ENCODE results near the gene CD46.

The CD46 gene

DNA sequence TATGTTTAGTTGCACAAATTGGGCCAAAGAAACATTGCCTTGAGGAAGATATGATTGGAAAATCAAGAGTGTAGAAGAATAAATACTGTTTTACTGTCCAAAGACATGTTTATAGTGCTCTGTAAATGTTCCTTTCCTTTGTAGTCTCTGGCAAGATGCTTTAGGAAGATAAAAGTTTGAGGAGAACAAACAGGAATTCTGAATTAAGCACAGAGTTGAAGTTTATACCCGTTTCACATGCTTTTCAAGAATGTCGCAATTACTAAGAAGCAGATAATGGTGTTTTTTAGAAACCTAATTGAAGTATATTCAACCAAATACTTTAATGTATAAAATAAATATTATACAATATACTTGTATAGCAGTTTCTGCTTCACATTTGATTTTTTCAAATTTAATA is 43.0 kb downstream of the CD46 start:
- H3K4me3 ChIP-seq (ENCODE audit: low read length in 2 of 2): no peak overlapping the region
- peaks cover 0 to 12% of the 10 kb centered on the region in 2 donors for H3K4me1 ChIP-seq (ENCODE audit: control insufficient read depth in 2 of 2, insufficient read depth in 2 of 2, low read length in 2 of 2)
- H3K27ac ChIP-seq (ENCODE audit: low read depth in 2 of 2, low read length in 2 of 2): no peak overlapping the region
- H3K27me3 ChIP-seq (ENCODE audit: control insufficient read depth in 2 of 2, insufficient read depth in 2 of 2, low read length in 2 of 2): no peaks in the 10 kb centered on the region
- H3K9ac ChIP-seq (ENCODE audit: low read depth in 1 of 2, low read length in 2 of 2): no peak overlapping the region
- peaks cover 19 to 27% of the 10 kb centered on the region in 2 donors for H3K36me3 ChIP-seq (ENCODE audit: control insufficient read depth in 2 of 2, insufficient read depth in 2 of 2, low read length in 2 of 2)
- no peaks in the 10 kb centered on the region for H3K9me3 ChIP-seq (ENCODE audit: control insufficient read depth in 2 of 2, low read length in 2 of 2)

DNA sequence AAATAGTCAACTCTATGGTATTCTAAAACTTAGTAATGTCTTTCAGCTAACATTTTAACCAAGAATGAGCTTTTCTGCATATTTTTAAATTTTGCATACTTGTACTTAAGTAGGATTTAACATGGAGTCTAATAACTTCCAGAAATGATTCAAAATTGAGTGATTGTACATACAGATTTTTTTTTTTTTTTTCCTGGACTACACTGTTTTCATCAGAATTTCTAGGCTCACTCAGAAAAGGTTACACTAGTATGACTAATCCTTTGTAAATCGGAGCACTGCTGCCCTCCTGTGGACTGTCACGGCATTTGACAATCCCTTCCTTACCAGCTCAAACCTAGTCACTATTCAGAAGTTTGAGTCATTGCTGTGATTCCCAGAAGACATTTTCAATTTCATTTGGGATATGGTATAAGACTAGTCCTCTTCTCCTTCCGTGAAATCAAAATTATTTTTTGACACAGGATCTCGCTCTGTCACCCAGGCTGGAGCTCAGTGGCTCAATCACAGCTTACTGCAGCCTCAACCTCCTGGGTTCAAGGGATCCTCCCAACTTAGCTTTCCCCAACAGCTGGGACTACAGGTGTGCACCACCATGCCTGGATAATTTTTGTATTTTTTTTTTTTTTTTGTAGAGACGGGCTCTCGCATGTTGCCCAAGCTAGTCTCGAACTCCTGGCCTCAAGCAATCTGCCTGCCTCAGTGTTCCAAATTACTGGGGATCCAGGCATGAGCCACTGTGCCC is 45.5 kb downstream of the CD46 start:
- Histone ChIP-seq H3K27me3 (ENCODE audit: control insufficient read depth in 2 of 2, insufficient read depth in 2 of 2, low read length in 2 of 2) (no peaks in the 10 kb centered on the region), H3K27ac (ENCODE audit: low read depth in 2 of 2, low read length in 2 of 2) (no peak overlapping the region), H3K4me3 (ENCODE audit: low read length in 2 of 2) (no peak overlapping the region), H3K9ac (ENCODE audit: low read depth in 1 of 2, low read length in 2 of 2) (peak overlapping the region in 1 of 2 donors; percentile 12), H3K4me1 (ENCODE audit: control insufficient read depth in 2 of 2, insufficient read depth in 2 of 2, low read length in 2 of 2) (peaks cover 0 to 6% of the 10 kb centered on the region in 2 donors), H3K36me3 (ENCODE audit: control insufficient read depth in 2 of 2, insufficient read depth in 2 of 2, low read length in 2 of 2) (peaks cover 25 to 27% of the 10 kb centered on the region in 2 donors), H3K9me3 (ENCODE audit: control insufficient read depth in 2 of 2, low read length in 2 of 2) (no peaks in the 10 kb centered on the region)

GRCh38 chr1:207798847-207799246 is 47.0 kb downstream of the CD46 start:
- peaks cover 0 to 6% of the 10 kb centered on the region in 2 donors for H3K4me1 ChIP-seq (ENCODE audit: control insufficient read depth in 2 of 2, insufficient read depth in 2 of 2, low read length in 2 of 2)
- no peaks in the 10 kb centered on the region for H3K9me3 ChIP-seq (ENCODE audit: control insufficient read depth in 2 of 2, low read length in 2 of 2)
- H3K9ac ChIP-seq (ENCODE audit: low read depth in 1 of 2, low read length in 2 of 2): no peak overlapping the region
- H3K27ac ChIP-seq (ENCODE audit: low read depth in 2 of 2, low read length in 2 of 2): no peak overlapping the region
- no peak overlapping the region for H3K4me3 ChIP-seq (ENCODE audit: low read length in 2 of 2)
- peaks cover 32 to 34% of the 10 kb centered on the region in 2 donors for H3K36me3 ChIP-seq (ENCODE audit: control insufficient read depth in 2 of 2, insufficient read depth in 2 of 2, low read length in 2 of 2)
- no peaks in the 10 kb centered on the region for H3K27me3 ChIP-seq (ENCODE audit: control insufficient read depth in 2 of 2, insufficient read depth in 2 of 2, low read length in 2 of 2)

DNA sequence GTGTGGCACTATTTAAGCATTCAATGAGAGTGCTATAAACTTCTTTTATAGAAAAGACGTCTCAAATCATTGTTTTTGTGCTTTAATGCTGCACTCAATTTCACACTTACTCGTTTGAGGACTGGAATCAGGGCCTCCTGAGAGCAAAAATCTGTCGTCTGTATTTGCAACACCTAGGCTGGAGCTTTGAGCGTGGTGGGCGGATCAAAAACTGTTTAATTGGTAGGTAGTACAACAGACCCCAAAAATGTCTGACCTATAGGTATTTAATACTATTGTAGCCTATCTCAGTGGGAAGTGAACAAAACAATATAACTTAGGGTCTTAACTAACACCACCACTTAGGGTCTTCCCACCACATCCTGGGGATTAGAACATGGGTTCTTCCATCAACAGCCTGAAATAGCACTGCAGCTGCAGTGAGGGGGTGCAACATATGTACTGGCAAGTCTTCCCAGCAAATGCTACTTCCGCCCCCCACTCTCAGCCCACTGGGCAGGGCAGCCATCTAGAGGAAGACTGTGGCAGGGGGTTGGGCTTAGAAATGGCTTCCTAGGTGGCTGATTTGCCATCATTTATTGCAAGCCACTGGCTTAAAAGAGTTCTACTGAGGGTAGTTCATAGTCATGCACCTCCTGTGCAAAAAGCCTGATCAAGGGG is 48.3 kb downstream of the CD46 start:
- no peaks in the 10 kb centered on the region for H3K27me3 ChIP-seq (ENCODE audit: control insufficient read depth in 2 of 2, insufficient read depth in 2 of 2, low read length in 2 of 2)
- H3K36me3 ChIP-seq (ENCODE audit: control insufficient read depth in 2 of 2, insufficient read depth in 2 of 2, low read length in 2 of 2): peaks cover 36 to 40% of the 10 kb centered on the region in 2 donors
- H3K9me3 ChIP-seq (ENCODE audit: control insufficient read depth in 2 of 2, low read length in 2 of 2): no peaks in the 10 kb centered on the region
- no peak overlapping the region for H3K4me3 ChIP-seq (ENCODE audit: low read length in 2 of 2)
- H3K9ac ChIP-seq (ENCODE audit: low read depth in 1 of 2, low read length in 2 of 2): no peak overlapping the region
- no peak overlapping the region for H3K27ac ChIP-seq (ENCODE audit: low read depth in 2 of 2, low read length in 2 of 2)
- H3K4me1 ChIP-seq (ENCODE audit: control insufficient read depth in 2 of 2, insufficient read depth in 2 of 2, low read length in 2 of 2): peaks cover 0 to 6% of the 10 kb centered on the region in 2 donors

DNA sequence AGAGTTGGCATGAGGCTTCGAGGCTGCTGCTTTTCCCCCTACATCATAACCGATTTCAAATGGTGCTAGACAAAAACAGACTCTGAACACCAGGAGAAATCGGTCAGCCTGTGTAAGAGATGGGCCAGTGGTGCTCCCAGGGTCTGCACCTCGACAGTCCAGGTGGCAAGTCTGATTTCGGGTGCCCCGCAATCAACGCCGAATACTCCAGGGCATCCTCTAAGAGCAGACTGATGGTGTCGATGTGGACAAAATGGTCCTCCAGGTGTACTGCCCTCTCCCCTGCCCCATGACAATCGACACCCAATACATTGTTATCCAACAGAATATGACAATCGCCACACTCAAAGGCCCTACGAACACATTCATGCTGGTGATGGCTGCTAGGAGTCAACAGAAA is 50.0 kb downstream of the CD46 start:
- no peaks in the 10 kb centered on the region for H3K9me3 ChIP-seq (ENCODE audit: control insufficient read depth in 2 of 2, low read length in 2 of 2)
- H3K27ac ChIP-seq (ENCODE audit: low read depth in 2 of 2, low read length in 2 of 2): no peak overlapping the region
- H3K9ac ChIP-seq (ENCODE audit: low read depth in 1 of 2, low read length in 2 of 2): no peak overlapping the region
- H3K27me3 ChIP-seq (ENCODE audit: control insufficient read depth in 2 of 2, insufficient read depth in 2 of 2, low read length in 2 of 2): no peaks in the 10 kb centered on the region
- H3K4me1 ChIP-seq (ENCODE audit: control insufficient read depth in 2 of 2, insufficient read depth in 2 of 2, low read length in 2 of 2): peaks cover 8 to 16% of the 10 kb centered on the region in 2 donors
- no peak overlapping the region for H3K4me3 ChIP-seq (ENCODE audit: low read length in 2 of 2)
- H3K36me3 ChIP-seq (ENCODE audit: control insufficient read depth in 2 of 2, insufficient read depth in 2 of 2, low read length in 2 of 2): peaks cover 48 to 52% of the 10 kb centered on the region in 2 donors

GRCh38 chr1:207803678-207804077 is 51.8 kb downstream of the CD46 start:
- H3K27ac ChIP-seq (ENCODE audit: low read depth in 2 of 2, low read length in 2 of 2): no peak overlapping the region
- H3K9ac ChIP-seq (ENCODE audit: low read depth in 1 of 2, low read length in 2 of 2): no peak overlapping the region
- no peaks in the 10 kb centered on the region for H3K27me3 ChIP-seq (ENCODE audit: control insufficient read depth in 2 of 2, insufficient read depth in 2 of 2, low read length in 2 of 2)
- H3K4me3 ChIP-seq (ENCODE audit: low read length in 2 of 2): no peak overlapping the region
- H3K9me3 ChIP-seq (ENCODE audit: control insufficient read depth in 2 of 2, low read length in 2 of 2): no peaks in the 10 kb centered on the region
- peaks cover 24 to 28% of the 10 kb centered on the region in 2 donors for H3K4me1 ChIP-seq (ENCODE audit: control insufficient read depth in 2 of 2, insufficient read depth in 2 of 2, low read length in 2 of 2)
- peaks cover 62% of the 10 kb centered on the region in 2 donors for H3K36me3 ChIP-seq (ENCODE audit: control insufficient read depth in 2 of 2, insufficient read depth in 2 of 2, low read length in 2 of 2)

DNA sequence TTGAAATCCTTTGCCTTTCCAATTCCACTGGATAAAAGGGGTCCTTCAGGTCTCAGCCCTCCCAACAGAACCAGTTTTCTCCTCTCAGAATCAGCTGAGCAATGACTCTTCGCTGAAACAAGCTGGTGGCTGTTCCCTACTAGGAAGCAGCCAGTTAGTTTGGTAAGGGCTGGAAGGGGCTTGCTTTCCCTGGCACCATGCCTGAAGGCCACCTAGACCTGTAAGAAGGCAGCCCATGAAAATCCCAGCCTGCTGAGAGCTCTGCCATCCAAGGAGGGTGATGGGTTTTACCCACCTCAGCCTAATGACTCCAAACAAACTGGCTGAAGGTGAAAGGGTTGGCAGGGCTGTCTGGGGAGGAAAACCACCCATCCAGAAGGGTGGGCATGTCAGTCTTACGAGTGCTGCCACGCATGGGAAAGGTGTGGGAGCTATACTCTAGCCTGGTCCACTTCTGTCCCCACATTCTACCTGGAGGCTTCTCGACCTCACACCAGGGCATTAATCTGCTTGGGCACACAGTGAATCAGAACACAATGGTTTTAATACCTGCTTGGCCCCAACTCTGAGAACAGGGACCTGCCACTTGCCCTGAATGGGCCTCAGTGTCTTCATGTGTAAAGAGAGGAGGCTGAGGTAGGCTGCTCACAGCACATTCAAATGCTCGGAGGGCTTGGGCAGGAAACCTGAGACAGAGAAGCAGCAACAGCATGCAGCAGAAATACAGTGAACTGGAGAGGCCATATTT is 53.0 kb downstream of the CD46 start:
- no peaks in the 10 kb centered on the region for H3K9me3 ChIP-seq (ENCODE audit: control insufficient read depth in 2 of 2, low read length in 2 of 2)
- peaks cover 29 to 39% of the 10 kb centered on the region in 2 donors for H3K4me1 ChIP-seq (ENCODE audit: control insufficient read depth in 2 of 2, insufficient read depth in 2 of 2, low read length in 2 of 2)
- H3K9ac ChIP-seq (ENCODE audit: low read depth in 1 of 2, low read length in 2 of 2): no peak overlapping the region
- no peak overlapping the region for H3K27ac ChIP-seq (ENCODE audit: low read depth in 2 of 2, low read length in 2 of 2)
- H3K36me3 ChIP-seq (ENCODE audit: control insufficient read depth in 2 of 2, insufficient read depth in 2 of 2, low read length in 2 of 2): peaks cover 70 to 72% of the 10 kb centered on the region in 2 donors
- H3K27me3 ChIP-seq (ENCODE audit: control insufficient read depth in 2 of 2, insufficient read depth in 2 of 2, low read length in 2 of 2): no peaks in the 10 kb centered on the region
- H3K4me3 ChIP-seq (ENCODE audit: low read length in 2 of 2): no peak overlapping the region

- peak overlapping the region in 1 of 2 donors; percentile 91 for H3K27ac ChIP-seq (ENCODE audit: low read depth in 2 of 2, low read length in 2 of 2)
- H3K9me3 ChIP-seq (ENCODE audit: control insufficient read depth in 2 of 2, low read length in 2 of 2): no peaks in the 10 kb centered on the region
- H3K36me3 ChIP-seq (ENCODE audit: control insufficient read depth in 2 of 2, insufficient read depth in 2 of 2, low read length in 2 of 2): peaks cover 80 to 83% of the 10 kb centered on the region in 2 donors
- no peak overlapping the region for H3K9ac ChIP-seq (ENCODE audit: low read depth in 1 of 2, low read length in 2 of 2)
- H3K4me1 ChIP-seq (ENCODE audit: control insufficient read depth in 2 of 2, insufficient read depth in 2 of 2, low read length in 2 of 2): peaks cover 35 to 47% of the 10 kb centered on the region in 2 donors
- no peak overlapping the region for H3K4me3 ChIP-seq (ENCODE audit: low read length in 2 of 2)
- H3K27me3 ChIP-seq (ENCODE audit: control insufficient read depth in 2 of 2, insufficient read depth in 2 of 2, low read length in 2 of 2): no peaks in the 10 kb centered on the region
These were observed 54.1 kb downstream of the CD46 start for GRCh38 chr1:207805841-207806421.

- peak overlapping the region; percentile 90 to 91 for H3K27ac ChIP-seq (ENCODE audit: low read depth in 2 of 2, low read length in 2 of 2)
- H3K36me3 ChIP-seq (ENCODE audit: control insufficient read depth in 2 of 2, insufficient read depth in 2 of 2, low read length in 2 of 2): peaks cover 81 to 85% of the 10 kb centered on the region in 2 donors
- peak overlapping the region; percentile 57 to 69 for H3K9ac ChIP-seq (ENCODE audit: low read depth in 1 of 2, low read length in 2 of 2)
- no peaks in the 10 kb centered on the region for H3K27me3 ChIP-seq (ENCODE audit: control insufficient read depth in 2 of 2, insufficient read depth in 2 of 2, low read length in 2 of 2)
- no peaks in the 10 kb centered on the region for H3K9me3 ChIP-seq (ENCODE audit: control insufficient read depth in 2 of 2, low read length in 2 of 2)
- peaks cover 35 to 48% of the 10 kb centered on the region in 2 donors for H3K4me1 ChIP-seq (ENCODE audit: control insufficient read depth in 2 of 2, insufficient read depth in 2 of 2, low read length in 2 of 2)
- H3K4me3 ChIP-seq (ENCODE audit: low read length in 2 of 2): peak overlapping the region; percentile 17 to 19
These were observed 54.9 kb downstream of the CD46 start for GRCh38 chr1:207806531-207807325.
